Stimulated activated CD8-positive, alpha-beta memory T cell treated with anti-CD3 and anti-CD28 coated beads, Interleukin-12 subunit alpha, Interleukin-12 subunit beta, amount 100 ng/mL, for 4 hours (primary cell): ENCODE measurements around the gene ATPAF1.

Experiments
- DNase-seq: peaks from one replicate; pipeline ENCODE4 v3.0.0-alpha.2; 2020; ENCODE audit warnings: low read depth

ATPAF1 gene

GRCh38 chr1:46587069-46587468 is 81.1 kb downstream of the ATPAF1 start:
- DNase-seq: no peak

- DNase-seq: no peak
These were observed 82.7 kb downstream of the ATPAF1 start for GRCh38 chr1:46585312-46585938.

- DNase-seq: no peak
These were observed 84.7 kb downstream of the ATPAF1 start for GRCh38 chr1:46583494-46583893.

DNA sequence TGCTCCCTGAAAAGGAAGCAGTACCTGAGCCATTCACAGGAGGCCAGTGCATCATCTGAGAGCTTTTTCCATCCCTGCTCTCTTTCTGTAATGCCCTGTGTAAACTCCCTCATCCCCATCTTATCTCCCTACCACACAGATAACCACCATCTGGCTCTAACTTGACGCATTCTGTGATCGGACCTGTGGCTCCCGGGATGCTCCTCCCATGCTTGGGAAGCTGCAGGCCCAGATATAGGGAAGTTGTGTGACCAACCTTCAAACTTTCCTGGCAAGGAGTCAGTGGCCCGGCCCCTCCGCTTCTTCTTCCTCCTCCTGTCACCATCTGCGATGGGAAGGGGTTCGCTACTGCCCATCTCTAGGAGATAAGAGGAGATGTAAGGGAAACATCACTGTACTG is 85.2 kb downstream of the ATPAF1 start:
- DNase-seq: no peak
